Left lung (tissue), 10 donors: ENCODE data around the gene SPIRE2. TPM values are rescaled to one million over a fixed set of nuclear protein-coding genes. Genes with fewer than 3 reads are reported as not detected.
"Not testable (repeated sequence)": the region's sequence is repeated elsewhere in the genome, so short reads cannot be mapped to it uniquely, and the experiment has no call there.

Experiments
- ATAC-seq: fragments of 200-7000 bp; cut with Tn5 transposase; one replicate; pipeline ENCODE4 v1.9.1; 2020; ENCODE audit warnings: moderate library complexity
- DNase-seq, 4 donors: peaks; one replicate each; pipeline ENCODE4 v3.0.0-alpha.2; 2013 to 2020
- H3K27ac ChIP-seq, 2 donors: fragments of 200-600 bp; sonication (generic) in 1 of 2; one replicate each; pipeline versions ENCODE4 v1.5.0 to v1.8.0; 2020 to 2021
- H3K27me3 ChIP-seq, 2 donors: fragments of 200-600 bp; sonication (generic) in 1 of 2; one replicate each; pipeline versions ENCODE4 v1.5.0 to v1.8.0; 2020 to 2021
- H3K36me3 ChIP-seq, 2 donors: fragments of 200-600 bp; sonication (generic) in 1 of 2; one replicate each; pipeline versions ENCODE4 v1.5.0 to v1.8.0; 2020 to 2021
- H3K4me1 ChIP-seq, 2 donors: fragments of 200-600 bp; one replicate each; pipeline ENCODE4 v1.8.0; 2021
- H3K4me3 ChIP-seq, 2 donors: fragments of 200-600 bp; sonication (generic) in 1 of 2; one replicate each; pipeline versions ENCODE4 v1.5.0 to v1.8.0; 2020 to 2021; ENCODE audit warnings: mild to moderate bottlenecking in 1 of 2
- H3K9me3 ChIP-seq, 2 donors: fragments of 200-600 bp; sonication (generic) in 1 of 2; one replicate each; pipeline versions ENCODE4 v1.5.0 to v1.8.0; 2020 to 2021
- intact Hi-C, 2 donors: fragments of 100-400 bp; cut with DNase I; formaldehyde crosslinking; loops; one replicate each; pipeline versions ENCODE4 v1.11.2 to v1.14.2; 2022
- polyA plus RNA-seq, 6 donors: library from polyadenylated mRNA; unstranded; fragments of 120-200 nt; gene quantifications; one replicate each; pipeline ENCODE4 v1.2.1, GENCODE V29; 2013; ENCODE audit not compliant: insufficient read length in 6 of 6
- total RNA-seq, 2 donors: library from RNA; stranded (reverse); fragmentation: NEBNext Ultra II Directional; extraction: Animal tissue kit (Norgen Biotek cat#: 25700); gene quantifications; one replicate each; pipeline ENCODE4 v1.2.1, GENCODE V29; 2021
- TF ChIP-seq, protein P1 (sequence below), 2 donors: fragments of 200-600 bp; sonication (generic) in 1 of 2; IDR thresholded peaks; one replicate each; pipeline versions ENCODE4 v1.5.0 to v1.8.0; 2021; ENCODE audit warnings: antibody characterized with exemption in 2 of 2
- donor health status: DM: no; HTN: yes; CAD: no.
- donor health status: DM: no; HTN: no; CAD: no.

The SPIRE2 gene
- total and polyA plus RNA-seq, 8 donors: 9.1 to 23.9 (median 12.2) TPM

DNA sequence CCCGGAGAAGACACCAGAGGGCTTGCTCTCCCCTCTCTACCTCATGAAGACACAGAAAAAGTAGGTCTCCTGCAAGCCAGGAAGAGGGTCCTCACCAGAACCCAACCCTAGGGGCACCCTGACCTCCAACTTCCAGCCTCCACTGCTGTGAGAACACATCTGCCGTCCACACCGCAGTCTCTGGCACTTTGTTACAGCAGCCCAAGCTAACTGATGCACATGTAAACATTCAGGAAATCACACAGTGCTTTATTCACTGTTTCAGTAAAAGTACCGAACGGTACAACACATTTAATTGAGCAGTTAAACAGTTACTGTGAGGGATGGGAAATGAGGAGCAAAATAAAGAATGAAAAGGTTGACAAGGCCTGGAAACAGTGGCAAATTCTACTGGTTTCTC lies 30.1 kb upstream of the SPIRE2 start:
- Histone ChIP-seq H3K9me3 (no peaks in the 10 kb centered on the region), H3K4me1 (no peaks in the 10 kb centered on the region), H3K27me3 (no peaks in the 10 kb centered on the region), H3K36me3 (peaks cover 0 to 18% of the 10 kb centered on the region in 2 donors), H3K4me3 (no peak overlapping the region), H3K27ac (no peak overlapping the region)
- ATAC-seq (no peak), DNase-seq (peak in 1 of 4 donors; percentile 14)
- intact Hi-C loops: no loop called here
- TF ChIP-seq, protein P1, sequence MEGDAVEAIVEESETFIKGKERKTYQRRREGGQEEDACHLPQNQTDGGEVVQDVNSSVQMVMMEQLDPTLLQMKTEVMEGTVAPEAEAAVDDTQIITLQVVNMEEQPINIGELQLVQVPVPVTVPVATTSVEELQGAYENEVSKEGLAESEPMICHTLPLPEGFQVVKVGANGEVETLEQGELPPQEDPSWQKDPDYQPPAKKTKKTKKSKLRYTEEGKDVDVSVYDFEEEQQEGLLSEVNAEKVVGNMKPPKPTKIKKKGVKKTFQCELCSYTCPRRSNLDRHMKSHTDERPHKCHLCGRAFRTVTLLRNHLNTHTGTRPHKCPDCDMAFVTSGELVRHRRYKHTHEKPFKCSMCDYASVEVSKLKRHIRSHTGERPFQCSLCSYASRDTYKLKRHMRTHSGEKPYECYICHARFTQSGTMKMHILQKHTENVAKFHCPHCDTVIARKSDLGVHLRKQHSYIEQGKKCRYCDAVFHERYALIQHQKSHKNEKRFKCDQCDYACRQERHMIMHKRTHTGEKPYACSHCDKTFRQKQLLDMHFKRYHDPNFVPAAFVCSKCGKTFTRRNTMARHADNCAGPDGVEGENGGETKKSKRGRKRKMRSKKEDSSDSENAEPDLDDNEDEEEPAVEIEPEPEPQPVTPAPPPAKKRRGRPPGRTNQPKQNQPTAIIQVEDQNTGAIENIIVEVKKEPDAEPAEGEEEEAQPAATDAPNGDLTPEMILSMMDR (IDR thresholded peaks at IDR 0.05): no peak

DNA sequence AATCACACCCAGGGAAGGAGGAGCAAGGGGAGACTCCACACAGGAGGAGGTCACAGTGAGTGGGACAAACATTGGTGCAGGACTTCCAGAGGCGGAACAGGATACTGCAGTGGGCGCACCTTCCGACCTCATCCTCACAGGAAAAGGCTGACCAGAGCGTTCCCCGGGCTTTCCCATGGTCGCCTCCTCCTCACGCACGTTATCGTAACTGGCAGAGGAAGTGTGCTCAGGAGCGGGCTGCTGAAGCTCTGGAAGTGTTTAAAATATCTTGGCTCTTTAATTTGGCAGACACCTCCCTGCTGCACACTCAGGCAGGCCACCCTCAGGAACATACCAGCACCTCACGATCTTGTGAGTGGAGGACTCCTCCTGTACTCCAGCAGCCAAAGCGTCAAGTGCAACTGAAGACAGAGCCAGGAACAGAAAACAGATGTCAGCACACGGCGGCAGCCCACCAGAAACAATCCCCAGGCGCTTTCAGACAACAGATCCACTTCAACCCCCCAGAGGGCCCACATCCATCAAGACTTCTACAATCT lies 29.4 kb upstream of the SPIRE2 start:
- Histone ChIP-seq H3K4me3 (no peak overlapping the region), H3K9me3 (no peaks in the 10 kb centered on the region), H3K36me3 (peaks cover 0 to 18% of the 10 kb centered on the region in 2 donors), H3K27me3 (no peaks in the 10 kb centered on the region), H3K4me1 (no peaks in the 10 kb centered on the region), H3K27ac (no peak overlapping the region)
- ATAC-seq: peak; percentile 15
- TF ChIP-seq, protein P1 (IDR thresholded peaks at IDR 0.05): no peak
- DNase-seq: peak in 1 of 4 donors; percentile 49
- intact Hi-C loops: no loop called here

DNA sequence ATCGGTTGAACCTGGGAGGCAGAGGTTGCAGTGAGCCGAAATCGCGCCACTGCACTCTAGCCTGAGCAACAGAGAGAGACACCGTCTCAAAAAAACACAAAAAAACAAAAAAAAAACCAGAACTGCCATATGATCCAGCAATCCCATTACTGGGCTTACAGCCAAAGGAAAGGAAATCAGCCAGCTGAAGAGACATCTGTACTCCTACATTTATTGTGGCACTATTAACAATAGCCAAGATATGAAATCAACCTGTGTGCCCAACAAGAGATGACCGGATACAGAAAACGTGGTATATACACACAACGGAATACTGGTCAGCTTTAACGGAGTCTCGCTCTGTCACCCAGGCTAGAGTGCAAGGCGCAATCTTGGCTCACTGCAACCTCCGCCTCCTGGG lies 26.5 kb upstream of the SPIRE2 start:
- ATAC-seq: no peak
- no peaks in the 10 kb centered on the region for H3K27me3 ChIP-seq
- intact Hi-C loops: no loop called here
- DNase-seq: peak in 3 of 4 donors; percentile 13 to 61 (median 31)
- no peak overlapping the region for H3K4me3 ChIP-seq
- TF ChIP-seq, protein P1 (IDR thresholded peaks at IDR 0.05): no peak
- peaks cover 0 to 8% of the 10 kb centered on the region in 2 donors for H3K4me1 ChIP-seq
- H3K9me3 ChIP-seq: no peaks in the 10 kb centered on the region
- peaks cover 0 to 24% of the 10 kb centered on the region in 2 donors for H3K36me3 ChIP-seq
- no peak overlapping the region for H3K27ac ChIP-seq

DNA sequence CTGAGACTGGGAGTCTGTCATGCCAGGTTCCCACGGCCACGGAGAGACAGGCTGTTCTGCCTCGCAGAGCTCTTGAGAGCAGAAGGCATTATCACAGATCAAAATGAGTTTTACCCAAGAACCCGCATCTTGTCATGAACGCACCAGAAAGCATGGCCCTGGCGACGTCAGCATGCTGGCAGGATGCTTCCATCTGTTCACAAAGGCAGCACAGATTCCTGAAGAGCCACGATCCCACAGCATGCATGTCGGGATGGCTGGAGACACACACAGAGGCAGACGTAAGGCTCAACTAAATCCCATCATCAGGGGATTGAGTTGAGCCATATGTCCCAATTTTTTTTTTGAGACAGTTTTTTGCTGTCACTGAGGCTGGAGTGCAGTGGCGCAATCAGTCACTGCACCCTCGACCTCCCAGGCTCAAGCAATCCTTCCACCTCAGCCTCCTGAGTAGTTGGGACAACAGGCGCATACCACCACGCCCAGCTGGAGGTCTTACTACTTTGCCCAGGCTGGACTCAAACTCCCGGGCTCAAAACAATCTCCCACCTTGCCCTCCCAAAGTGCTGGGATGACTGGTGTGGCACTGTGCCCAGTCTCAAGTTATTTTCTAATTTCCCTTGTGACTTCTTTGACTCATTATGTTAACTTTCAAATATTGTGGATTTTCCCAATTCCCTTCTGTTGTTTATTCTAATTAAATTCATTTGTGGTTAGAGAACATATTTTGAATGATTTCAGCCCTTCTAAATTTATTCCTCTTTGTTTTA lies 23.0 kb upstream of the SPIRE2 start:
- no peak overlapping the region for H3K4me3 ChIP-seq
- TF ChIP-seq, protein P1 (IDR thresholded peaks at IDR 0.05): no peak
- H3K27me3 ChIP-seq: no peaks in the 10 kb centered on the region
- no peak overlapping the region for H3K27ac ChIP-seq
- intact Hi-C loops: no loop called here
- peaks cover 0 to 19% of the 10 kb centered on the region in 2 donors for H3K36me3 ChIP-seq
- DNase-seq (peak in 1 of 4 donors; percentile 53), ATAC-seq (peak; percentile 29)
- H3K4me1 ChIP-seq: peaks cover 0 to 8% of the 10 kb centered on the region in 2 donors
- H3K9me3 ChIP-seq: no peaks in the 10 kb centered on the region

DNA sequence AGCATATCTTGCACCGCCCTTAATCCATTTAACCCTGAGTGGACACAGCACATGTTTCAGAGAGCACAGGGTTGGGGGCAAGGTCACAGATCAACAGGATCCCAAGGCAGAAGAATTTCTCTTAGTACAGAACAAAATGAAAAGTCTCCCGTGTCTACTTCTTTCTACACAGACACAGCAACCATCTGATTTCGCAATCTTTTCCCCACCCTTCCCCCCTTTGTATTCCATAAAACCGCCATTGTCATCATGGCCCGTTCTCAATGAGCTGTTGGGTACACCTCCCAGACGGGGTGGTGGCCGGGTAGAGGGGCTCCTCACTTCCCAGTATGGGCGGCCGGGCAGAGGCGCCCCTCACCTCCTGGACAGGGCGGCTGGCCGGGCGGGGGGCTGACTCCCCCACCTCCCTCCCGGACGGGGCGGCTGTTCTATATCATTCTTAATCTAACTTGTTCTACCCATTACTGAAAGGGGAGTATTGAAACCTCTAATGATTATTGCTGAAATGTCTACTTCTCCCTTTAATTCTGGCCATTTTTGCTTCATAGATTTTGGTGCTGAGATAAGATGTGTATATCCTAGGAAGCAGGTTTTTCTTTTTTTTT lies 21.6 kb upstream of the SPIRE2 start:
- DNase-seq: peak in 1 of 4 donors; percentile 36
- H3K27me3 ChIP-seq, H3K27ac ChIP-seq, H3K4me3 ChIP-seq, H3K4me1 ChIP-seq, intact Hi-C loops, H3K9me3 ChIP-seq, ATAC-seq: not testable (repeated sequence)
- peaks cover 0 to 18% of the 10 kb centered on the region in 2 donors for H3K36me3 ChIP-seq
